CD4-positive, alpha-beta T cell (primary cell): ENCODE measurements around the gene NT5DC2. TPM values are rescaled to one million over a fixed set of nuclear protein-coding genes. Genes with fewer than 3 reads are reported as not detected.

ENCODE experiments used
- ATAC-seq: fragments of 200-7000 bp; cut with Tn5 transposase; one replicate; pipeline ENCODE4 v1.10.0; 2022; ENCODE audit warnings: mild to moderate bottlenecking; ENCODE audit not compliant: poor library complexity
- CTCF ChIA-PET: fragments of 350-600 bp; sonication (Branson Sonifier 250); formaldehyde crosslinking; loops from one replicate; lab custom pipeline; 2021; ENCODE audit warnings: antibody characterized with exemption, inconsistent platforms; lab: Charles Lee
- POLR2A ChIA-PET: fragments of 350-600 bp; sonication (Branson Sonifier 250); formaldehyde crosslinking; loops from one replicate; lab custom pipeline; 2021; ENCODE audit warnings: antibody characterized with exemption, inconsistent platforms; lab: Charles Lee
- DNase-seq, 14 experiments: peaks; one replicate each; pipeline ENCODE4 v3.0.0-alpha.2; 2013 to 2020; ENCODE audit warnings: mixed read lengths in 2 of 14
- H3K27ac ChIP-seq, 2 donors: one replicate each; pipeline versions ENCODE4 v1.5.1 to v1.7.0; 2013; ENCODE audit warnings: low read length in 2 of 2, low read depth in 1 of 2, mild to moderate bottlenecking in 1 of 2
- H3K27me3 ChIP-seq, 2 experiments: 1 replicate in 1 of 2; 2 replicates in 1 of 2; pipeline versions ENCODE4 v1.6.1 to v1.7.0; 2013; ENCODE audit warnings: low read length in 2 of 2, control low read depth in 1 of 2, mild to moderate bottlenecking in 1 of 2, moderate library complexity in 1 of 2; ENCODE audit not compliant: insufficient read depth in 2 of 2, control insufficient read depth in 1 of 2
- H3K36me3 ChIP-seq: one replicate; pipeline ENCODE4 v1.6.1; 2013; ENCODE audit warnings: low read length, control low read depth; ENCODE audit not compliant: insufficient read depth
- H3K4me1 ChIP-seq: one replicate; pipeline ENCODE4 v1.6.1; 2013; ENCODE audit warnings: low read length, control low read depth; ENCODE audit not compliant: insufficient read depth
- H3K4me3 ChIP-seq: one replicate; pipeline ENCODE4 v1.5.1; 2013; ENCODE audit warnings: mild to moderate bottlenecking, low read length, moderate library complexity
- H3K9me3 ChIP-seq, 2 experiments: 1 replicate in 1 of 2; 2 replicates in 1 of 2; pipeline versions ENCODE4 v1.6.1 to v1.7.0; 2013; ENCODE audit warnings: low read length in 2 of 2, mild to moderate bottlenecking in 2 of 2, control low read depth in 1 of 2, moderate library complexity in 1 of 2; ENCODE audit not compliant: control insufficient read depth in 1 of 2, insufficient read depth in 1 of 2
- H3K27ac Mint-ChIP-seq: one replicate; pipeline ENCODE4 v1.8.0; 2020; ENCODE audit warnings: mixed read lengths
- H3K27me3 Mint-ChIP-seq: one replicate; pipeline ENCODE4 v1.8.0; 2021; ENCODE audit warnings: mixed read lengths
- H3K36me3 Mint-ChIP-seq: one replicate; pipeline ENCODE4 v1.8.0; 2021; ENCODE audit warnings: low read depth, mixed read lengths
- H3K4me1 Mint-ChIP-seq: one replicate; pipeline ENCODE4 v1.8.0; 2021; ENCODE audit warnings: low read depth, mixed read lengths
- H3K4me3 Mint-ChIP-seq: one replicate; pipeline ENCODE4 v1.8.0; 2020; ENCODE audit warnings: mild to moderate bottlenecking, mixed read lengths
- H3K9me3 Mint-ChIP-seq: one replicate; pipeline ENCODE4 v1.8.0; 2020; ENCODE audit warnings: mixed read lengths
- intact Hi-C, 2 experiments: fragments of 100-400 bp; cut with DNase I in 1 of 2; cut with micrococcal nuclease in 1 of 2; formaldehyde crosslinking; loops; one replicate each; pipeline versions ENCODE4 v1.15.1 to v1.9.0; 2023 to 2025; cut with DNase I, micrococcal nuclease
- total RNA-seq, 174 experiments: library from RNA in 2 of 174; stranded (reverse) in 2 of 174; gene quantifications; one replicate each; pipeline ENCODE4 v1.2.3 and lab custom pipeline; 2021 to 2026
- TF ChIP-seq, protein P1 (sequence below): fragments of 200-600 bp; IDR thresholded peaks from one replicate; pipeline ENCODE4 v1.8.0; 2022; ENCODE audit warnings: antibody characterized with exemption, mild to moderate bottlenecking

Gene NT5DC2
- total RNA-seq, 2 experiments from 2014 or later: 2.5 to 4.2 TPM

GRCh38 chr3:52511509-52511908, 22.1 kb downstream of the NT5DC2 start:
- no peak for ATAC-seq
- no peak overlapping the region for H3K27ac ChIP-seq
- Mint-ChIP-seq H3K27ac (no peak overlapping the region), H3K4me3 (no peak overlapping the region), H3K27me3 (no peaks in the 10 kb centered on the region), H3K4me1 (no peaks in the 10 kb centered on the region), H3K36me3 (no peaks in the 10 kb centered on the region), H3K9me3 (no peaks in the 10 kb centered on the region)
- H3K27me3 ChIP-seq: no peaks in the 10 kb centered on the region
- POLR2A ChIA-PET: interaction anchor here (1.2 kb wide), 1 partner anchor 25 kb away, joined by 3 read pairs; the partner anchor contains the start of gene UQCC5
- no peak overlapping the region for H3K4me3 ChIP-seq
- TF ChIP-seq, protein P1, sequence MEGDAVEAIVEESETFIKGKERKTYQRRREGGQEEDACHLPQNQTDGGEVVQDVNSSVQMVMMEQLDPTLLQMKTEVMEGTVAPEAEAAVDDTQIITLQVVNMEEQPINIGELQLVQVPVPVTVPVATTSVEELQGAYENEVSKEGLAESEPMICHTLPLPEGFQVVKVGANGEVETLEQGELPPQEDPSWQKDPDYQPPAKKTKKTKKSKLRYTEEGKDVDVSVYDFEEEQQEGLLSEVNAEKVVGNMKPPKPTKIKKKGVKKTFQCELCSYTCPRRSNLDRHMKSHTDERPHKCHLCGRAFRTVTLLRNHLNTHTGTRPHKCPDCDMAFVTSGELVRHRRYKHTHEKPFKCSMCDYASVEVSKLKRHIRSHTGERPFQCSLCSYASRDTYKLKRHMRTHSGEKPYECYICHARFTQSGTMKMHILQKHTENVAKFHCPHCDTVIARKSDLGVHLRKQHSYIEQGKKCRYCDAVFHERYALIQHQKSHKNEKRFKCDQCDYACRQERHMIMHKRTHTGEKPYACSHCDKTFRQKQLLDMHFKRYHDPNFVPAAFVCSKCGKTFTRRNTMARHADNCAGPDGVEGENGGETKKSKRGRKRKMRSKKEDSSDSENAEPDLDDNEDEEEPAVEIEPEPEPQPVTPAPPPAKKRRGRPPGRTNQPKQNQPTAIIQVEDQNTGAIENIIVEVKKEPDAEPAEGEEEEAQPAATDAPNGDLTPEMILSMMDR: no peak
- CTCF ChIA-PET: no interaction called here
- intact Hi-C loops: no loop called here
- H3K36me3 ChIP-seq: no peaks in the 10 kb centered on the region
- no peak for DNase-seq
- H3K4me1 ChIP-seq: no peaks in the 10 kb centered on the region
- H3K9me3 ChIP-seq: no peaks in the 10 kb centered on the region

GRCh38 chr3:52509753-52510328, 23.8 kb downstream of the NT5DC2 start:
- DNase-seq (no peak), ATAC-seq (no peak)
- ChIA-PET POLR2A (no interaction called here), CTCF (no interaction called here)
- no peaks in the 10 kb centered on the region for H3K9me3 Mint-ChIP-seq
- H3K36me3 Mint-ChIP-seq: no peaks in the 10 kb centered on the region
- TF ChIP-seq, protein P1: no peak
- H3K27ac Mint-ChIP-seq: no peak overlapping the region
- H3K27me3 Mint-ChIP-seq: no peaks in the 10 kb centered on the region
- no peak overlapping the region for H3K4me3 Mint-ChIP-seq
- H3K4me1 Mint-ChIP-seq: no peaks in the 10 kb centered on the region
- no peak overlapping the region for H3K27ac ChIP-seq
- intact Hi-C loops: no loop called here
- H3K4me1 ChIP-seq: no peaks in the 10 kb centered on the region
- H3K27me3 ChIP-seq: no peaks in the 10 kb centered on the region
- H3K4me3 ChIP-seq: no peak overlapping the region
- no peaks in the 10 kb centered on the region for H3K36me3 ChIP-seq
- H3K9me3 ChIP-seq: no peaks in the 10 kb centered on the region

DNA sequence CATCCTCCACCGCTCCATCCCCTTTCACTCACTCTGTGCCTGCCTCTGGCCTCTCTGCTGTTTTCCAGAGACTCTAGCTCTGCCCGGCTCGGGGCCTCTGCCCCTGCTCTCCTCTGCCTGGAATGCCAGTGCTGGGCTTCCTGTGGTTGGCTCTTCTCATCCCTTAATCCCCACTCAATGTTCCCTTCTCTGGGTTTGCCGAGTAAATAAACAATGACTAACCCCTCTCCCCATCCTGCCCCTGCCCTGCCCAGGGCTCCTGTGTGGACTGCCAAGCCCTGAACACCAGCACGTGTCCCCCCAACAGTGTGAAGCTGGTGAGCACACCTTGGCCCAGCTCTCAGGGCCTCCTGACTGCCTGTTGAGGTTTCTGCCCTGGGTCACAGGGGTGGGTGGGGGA, 26.3 kb downstream of the NT5DC2 start:
- TF ChIP-seq, protein P1: no peak
- Mint-ChIP-seq H3K27me3 (no peaks in the 10 kb centered on the region), H3K9me3 (no peaks in the 10 kb centered on the region), H3K36me3 (no peaks in the 10 kb centered on the region), H3K4me1 (no peaks in the 10 kb centered on the region), H3K27ac (no peak overlapping the region), H3K4me3 (no peak overlapping the region)
- no peaks in the 10 kb centered on the region for H3K36me3 ChIP-seq
- H3K27ac ChIP-seq: no peak overlapping the region
- ATAC-seq (no peak), DNase-seq (no peak)
- no peaks in the 10 kb centered on the region for H3K27me3 ChIP-seq
- no peak overlapping the region for H3K4me3 ChIP-seq
- H3K9me3 ChIP-seq: no peaks in the 10 kb centered on the region
- POLR2A ChIA-PET: no interaction called here
- CTCF ChIA-PET: no interaction called here
- no peaks in the 10 kb centered on the region for H3K4me1 ChIP-seq
- intact Hi-C loops: no loop called here
